HepG2 (cell line): ENCODE results near the gene PDZD2. TPM values are rescaled to one million over a fixed set of nuclear protein-coding genes. Genes with fewer than 3 reads are reported as not detected.

ENCODE experiments used
- ATAC-seq: fragments of 200-7000 bp; cut with Tn5 transposase; 3 replicates; pipeline ENCODE4 v1.9.1; 2020; ENCODE audit warnings: mild to moderate bottlenecking, moderate library complexity
- BruUV-seq: library from RNA; stranded (reverse); fragments of 400-500 nt; replicated peaks from 2 replicates; lab custom pipeline; 2021; lab: Mats Ljungman, UMichigan
- CTCF ChIA-PET: fragments of 300-600 bp; formaldehyde crosslinking; extraction: SDS; loops from one replicate; lab custom pipeline; 2021; ENCODE audit warnings: low total read pairs, inconsistent platforms, low intra/inter-chr PET ratio; lab: Yijun Ruan, JAX
- POLR2A ChIA-PET: fragments of 350-600 bp; sonication (Branson Sonifier 250); formaldehyde crosslinking; loops from one replicate; lab custom pipeline; 2020; ENCODE audit warnings: antibody characterized with exemption, inconsistent platforms; lab: Yijun Ruan, JAX
- DNase-seq: peaks from one replicate; pipeline ENCODE4 v3.0.0-alpha.2; 2015; ENCODE audit warnings: low spot score
- FAIRE-seq: peaks from 3 replicates; lab custom pipeline; 2011; peaks lifted over from hg19 to GRCh38; lab: Jason Lieb, UNC
- H2AFZ ChIP-seq: one replicate; pipeline ENCODE4 v1.6.1; 2011; ENCODE audit warnings: low read length, inconsistent platforms
- H3K27ac ChIP-seq: fragments of 300-600 bp; 3 replicates; pipeline ENCODE4 v1.8.0; 2011; ENCODE audit warnings: mixed run types, mild to moderate bottlenecking, mixed read lengths, low read length, inconsistent platforms; ENCODE audit not compliant: insufficient read depth; ENCODE audit errors: extremely low read length
- H3K27me3 ChIP-seq, 2 experiments: fragments of 200-600 bp in 1 of 2; 2 replicates in 1 of 2; 3 replicates in 1 of 2; pipeline versions ENCODE4 v1.6.0 to v1.8.0; 2011; ENCODE audit warnings: low read length in 2 of 2, mild to moderate bottlenecking in 2 of 2, moderate library complexity in 2 of 2, inconsistent platforms in 1 of 2; ENCODE audit not compliant: insufficient read depth in 2 of 2, control insufficient read depth in 1 of 2
- H3K36me3 ChIP-seq, 2 experiments: fragments of 200-600 bp in 1 of 2; replicated peaks in 1 of 2; 2 replicates in 1 of 2; 3 replicates in 1 of 2; pipeline versions ENCODE4 v1.5.1 to v1.8.0; 2011; ENCODE audit warnings: low read length in 2 of 2, inconsistent platforms in 1 of 2; ENCODE audit not compliant: insufficient read depth in 2 of 2, control insufficient read depth in 1 of 2
- H3K4me1 ChIP-seq: 2 replicates; pipeline ENCODE4 v1.5.1; 2012; ENCODE audit warnings: low read length, inconsistent platforms; ENCODE audit not compliant: insufficient read depth
- H3K4me2 ChIP-seq: 2 replicates; pipeline ENCODE4 v1.6.0; 2011; ENCODE audit warnings: low read depth, low read length, inconsistent platforms
- H3K4me3 ChIP-seq, 3 experiments: fragments of 200-600 bp in 1 of 3; sonication (generic), shearing (Covaris generic) in 1 of 3; replicated peaks in 1 of 3; 2 replicates each; pipeline ENCODE4 v1.5.1; 2011 to 2016; ENCODE audit warnings: low read length in 3 of 3, inconsistent platforms in 2 of 3, low read depth in 2 of 3, mild to moderate bottlenecking in 2 of 3, control low read depth in 1 of 3, mixed read lengths in 1 of 3; ENCODE audit not compliant: insufficient read depth in 1 of 3
- H3K79me2 ChIP-seq: one replicate; pipeline ENCODE4 v1.6.1; 2011; ENCODE audit warnings: low read length, inconsistent platforms; ENCODE audit not compliant: insufficient read depth
- H3K9ac ChIP-seq: 2 replicates; pipeline ENCODE4 v1.6.0; 2011; ENCODE audit warnings: mild to moderate bottlenecking, low read depth, low read length, inconsistent platforms; ENCODE audit not compliant: insufficient read depth
- H3K9me3 ChIP-seq: 2 replicates; pipeline ENCODE4 v1.5.1; 2012; ENCODE audit warnings: mild to moderate bottlenecking, low read length
- H4K20me1 ChIP-seq: 2 replicates; pipeline ENCODE4 v1.6.0; 2011; ENCODE audit warnings: inconsistent platforms, mild to moderate bottlenecking, low read length, moderate library complexity; ENCODE audit not compliant: insufficient read depth
- CREM ChIP-seq, 2 experiments: sonication (generic) in 1 of 2; formaldehyde crosslinking in 1 of 2; IDR thresholded peaks; 2 replicates each; pipeline versions ENCODE4 v1.4.0 to v1.6.1; 2016 to 2020; ENCODE audit warnings: antibody characterized with exemption in 1 of 2, mild to moderate bottlenecking in 1 of 2, missing genetic modification reagents in 1 of 2
- ELF1 ChIP-seq: sonication (generic); formaldehyde crosslinking; IDR thresholded peaks from 2 replicates; pipeline ENCODE4 v1.4.0; 2020; ENCODE audit warnings: missing genetic modification reagents
- ETV5 ChIP-seq: IDR thresholded peaks from 2 replicates; pipeline ENCODE4 v1.6.1; 2018; ENCODE audit warnings: missing biosample characterization, missing genetic modification reagents, inconsistent platforms, borderline replicate concordance
- FOXM1 ChIP-seq: sonication (generic); formaldehyde crosslinking; IDR thresholded peaks from 2 replicates; pipeline ENCODE4 v1.5.0; 2020; ENCODE audit warnings: missing genetic modification reagents
- HCFC1 ChIP-seq: fragments of 150-350 bp; IDR thresholded peaks from 2 replicates; pipeline ENCODE4 v1.6.1; 2014; ENCODE audit warnings: low read depth, low read length
- ISX ChIP-seq: sonication (generic); formaldehyde crosslinking; conservative IDR thresholded peaks from 2 replicates; pipeline ENCODE4 v1.5.0; 2020; ENCODE audit warnings: missing genetic modification reagents
- REPIN1 ChIP-seq: sonication (generic); formaldehyde crosslinking; IDR thresholded peaks from 2 replicates; pipeline ENCODE4 v1.8.0; 2022; ENCODE audit warnings: missing genetic modification reagents, low read depth, mild to moderate bottlenecking, borderline replicate concordance
- SMC3 ChIP-seq: IDR thresholded peaks from 2 replicates; pipeline ENCODE4 v1.6.1; 2011; ENCODE audit warnings: low read length, improper control_type of control experiment
- SPEN ChIP-seq: sonication (generic); formaldehyde crosslinking; IDR thresholded peaks from 2 replicates; pipeline ENCODE4 v1.5.1; 2020; ENCODE audit warnings: low read depth, mild to moderate bottlenecking, missing genetic modification reagents
- SRSF4 ChIP-seq: fragments of 200-400 bp; formaldehyde crosslinking; IDR thresholded peaks from one replicate; pipeline ENCODE4 v1.6.1; 2018; ENCODE audit warnings: mild to moderate bottlenecking, low read depth, low read length, moderate library complexity; ENCODE audit not compliant: poor library complexity, severe bottlenecking
- ZNF292 ChIP-seq: sonication (generic); formaldehyde crosslinking; IDR thresholded peaks from 2 replicates; pipeline ENCODE4 v1.8.1; 2022; ENCODE audit warnings: mild to moderate bottlenecking, low read depth, missing genetic modification reagents, borderline replicate concordance
- ZNF326 ChIP-seq: sonication (generic); formaldehyde crosslinking; IDR thresholded peaks from 2 replicates; pipeline ENCODE4 v1.4.0; 2020; ENCODE audit warnings: missing genetic modification reagents, borderline replicate concordance
- ZNF432 ChIP-seq: sonication (generic); formaldehyde crosslinking; IDR thresholded peaks from 2 replicates; pipeline ENCODE4 v1.5.0; 2020; ENCODE audit warnings: missing genetic modification reagents, mild to moderate bottlenecking, borderline replicate concordance
- ZNF460 ChIP-seq: sonication (generic); formaldehyde crosslinking; IDR thresholded peaks from 2 replicates; pipeline ENCODE4 v1.5.1; 2020; ENCODE audit warnings: missing genetic modification reagents, mild to moderate bottlenecking, borderline replicate concordance
- ZNF598 ChIP-seq: sonication (generic); formaldehyde crosslinking; IDR thresholded peaks from 2 replicates; pipeline ENCODE4 v1.5.1; 2020; ENCODE audit warnings: mild to moderate bottlenecking, missing genetic modification reagents, borderline replicate concordance
- ZNF747 ChIP-seq: sonication (generic); formaldehyde crosslinking; IDR thresholded peaks from 2 replicates; pipeline ENCODE4 v1.8.1; 2023; ENCODE audit warnings: missing genetic modification reagents, mild to moderate bottlenecking, borderline replicate concordance
- WGBS: methylation state at CpG from one replicate; pipeline ENCODE4 v1.1.6; 2017; ENCODE audit warnings: low lambda C conversion rate; 5-methylcytosine and 5-hydroxymethylcytosine counted together
- in situ Hi-C: cut with HindIII; loops from 2 replicates; pipeline ENCODE4 v1.10.0; 2017; ENCODE audit warnings: low pct_unique_long_range_greater_than_20kb; ENCODE audit not compliant: extremely low pct_ligation_motif_present
- intact Hi-C: fragments of 100-400 bp; cut with micrococcal nuclease; formaldehyde crosslinking; loops from one replicate; pipeline ENCODE4 v1.10.0; 2022; ENCODE audit not compliant: unreplicated experiment
- polyA plus RNA-seq, 8 experiments: library from polyadenylated mRNA; depleted of rRNA in 3 of 8; stranded (reverse) in 7 of 8; unstranded in 1 of 8; fragments of >200 nt; fragmentation: Illumina TruSeq in 4 of 8; extraction: Trizol in 4 of 8; gene quantifications; 2 replicates each; pipeline versions ENCODE4 v1.2.1 to v1.2.3, GENCODE V29; 2011 to 2016; ENCODE audit warnings: low read depth in 4 of 8, missing spikeins in 1 of 8, mixed read lengths in 1 of 8; ENCODE audit not compliant: insufficient read depth in 1 of 8
- total RNA-seq, 5 experiments: library from RNA; depleted of rRNA; stranded (reverse); fragments of >200 nt; fragmentation: Illumina TruSeq; extraction: Trizol; gene quantifications; 2 replicates each; pipeline ENCODE4 v1.2.3, GENCODE V29; 2016; ENCODE audit warnings: low read depth in 1 of 5
- TF ChIP-seq, protein P1 (sequence below): IDR thresholded peaks from 2 replicates; pipeline ENCODE4 v1.6.1; 2016; ENCODE audit warnings: mild to moderate bottlenecking
- TF ChIP-seq, protein P2 (sequence below): sonication (generic); formaldehyde crosslinking; IDR thresholded peaks from 2 replicates; pipeline ENCODE4 v1.4.0; 2020; ENCODE audit warnings: missing genetic modification reagents

Gene PDZD2
- total and polyA plus RNA-seq, 2 of the 13 experiments (the other 11 are each of a cell fraction or from before 2014, with no cell fraction given) = 0.04 TPM; not detected in 1

DNA sequence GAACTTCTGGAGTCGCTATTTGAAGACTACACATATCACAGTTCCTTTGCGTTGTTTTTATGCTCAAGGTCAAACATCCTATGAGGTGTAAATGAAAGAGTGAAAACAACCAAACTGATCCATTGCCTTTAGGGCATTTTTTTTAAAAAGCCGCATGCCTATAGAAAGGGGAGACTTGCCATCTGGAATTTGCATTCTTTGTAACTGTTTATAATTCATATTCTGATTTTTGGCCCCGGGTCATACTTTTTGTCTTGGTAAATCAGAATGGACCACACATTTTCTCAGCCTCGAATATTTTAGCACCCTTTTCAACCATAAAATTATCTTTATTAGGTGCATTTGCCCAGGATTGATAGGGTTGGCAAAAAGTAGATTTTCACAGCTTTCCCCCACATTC lies 347.2 kb downstream of the PDZD2 start:
- in situ Hi-C loops = no loop called here
- FAIRE-seq = no peak

DNA sequence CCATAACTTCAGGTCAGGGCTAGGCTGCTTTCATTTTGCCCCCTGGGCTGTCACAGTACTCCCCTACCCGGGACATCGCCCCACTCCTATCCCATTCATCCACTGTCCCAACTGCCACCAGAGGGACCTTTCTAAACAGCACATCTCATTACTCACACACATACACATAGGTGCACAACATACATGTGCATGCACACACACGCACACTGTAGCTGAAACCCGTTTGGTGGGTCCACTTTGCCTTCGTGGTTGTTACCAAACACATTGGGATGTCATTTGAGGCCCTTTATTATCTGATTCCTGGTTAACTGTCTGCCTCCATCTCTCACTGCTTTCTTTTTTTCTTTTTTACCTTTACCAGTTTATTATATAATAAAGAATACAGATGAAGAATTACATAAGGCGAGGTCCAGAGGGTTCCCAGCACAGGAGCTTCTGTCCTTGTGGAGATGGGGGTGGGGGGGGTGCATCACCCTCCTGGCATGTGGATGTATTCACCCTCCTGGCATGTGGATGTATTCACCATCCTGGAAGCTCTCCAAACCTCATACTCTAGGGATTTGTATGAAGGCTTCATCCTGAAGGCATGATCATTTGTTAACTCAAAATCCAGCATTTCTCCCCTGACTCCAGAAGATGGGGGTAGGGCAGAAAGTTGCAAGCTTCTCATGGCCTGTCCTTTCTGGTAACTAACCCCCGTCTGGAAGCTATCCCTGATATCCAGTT lies 349.2 kb downstream of the PDZD2 start:
- H3K4me2 ChIP-seq = no peak overlapping the region
- in situ Hi-C loops (no loop called here), intact Hi-C loops (no loop called here)
- WGBS = 3% methylated on average over 7 of the region's 7 CpGs
- no peak overlapping the region for H3K27ac ChIP-seq
- H3K27me3 ChIP-seq = peaks cover 0 to 22% of the 10 kb centered on the region in 2 experiments; a peak in 4 of 5 replicates
- DNase-seq (no peak), ATAC-seq (0 out of 3 replicates have a peak, but pooled peaks have one; percentile 34), FAIRE-seq (no peak)
- no peak overlapping the region for H3K9ac ChIP-seq
- BruUV-seq = no TSS peak
- no peaks in the 10 kb centered on the region for H3K36me3 ChIP-seq
- H2AFZ ChIP-seq = no peak overlapping the region
- H4K20me1 ChIP-seq = no peaks in the 10 kb centered on the region
- no peaks in the 10 kb centered on the region for H3K9me3 ChIP-seq
- POLR2A ChIA-PET = no interaction called here
- H3K79me2 ChIP-seq = no peaks in the 10 kb centered on the region
- no peaks in the 10 kb centered on the region for H3K4me1 ChIP-seq
- CTCF ChIA-PET = no interaction called here
- H3K4me3 ChIP-seq = no peak overlapping the region
- TF ChIP-seq, protein P1, sequence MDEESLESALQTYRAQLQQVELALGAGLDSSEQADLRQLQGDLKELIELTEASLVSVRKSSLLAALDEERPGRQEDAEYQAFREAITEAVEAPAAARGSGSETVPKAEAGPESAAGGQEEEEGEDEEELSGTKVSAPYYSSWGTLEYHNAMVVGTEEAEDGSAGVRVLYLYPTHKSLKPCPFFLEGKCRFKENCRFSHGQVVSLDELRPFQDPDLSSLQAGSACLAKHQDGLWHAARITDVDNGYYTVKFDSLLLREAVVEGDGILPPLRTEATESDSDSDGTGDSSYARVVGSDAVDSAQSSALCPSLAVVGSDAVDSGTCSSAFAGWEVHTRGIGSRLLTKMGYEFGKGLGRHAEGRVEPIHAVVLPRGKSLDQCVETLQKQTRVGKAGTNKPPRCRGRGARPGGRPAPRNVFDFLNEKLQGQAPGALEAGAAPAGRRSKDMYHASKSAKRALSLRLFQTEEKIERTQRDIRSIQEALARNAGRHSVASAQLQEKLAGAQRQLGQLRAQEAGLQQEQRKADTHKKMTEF (CRISPR knock-in tag) = no peak
- TF ChIP-seq ZNF460 (CRISPR knock-in tag) (no peak), ZNF326 (CRISPR knock-in tag) (no peak), HCFC1 (no peak), REPIN1 (no peak), SPEN (CRISPR knock-in tag) (no peak), ELF1 (CRISPR knock-in tag) (no peak), ZNF432 (CRISPR knock-in tag) (no peak), ZNF292 (CRISPR knock-in tag) (no peak)
- TF ChIP-seq, protein P2, sequence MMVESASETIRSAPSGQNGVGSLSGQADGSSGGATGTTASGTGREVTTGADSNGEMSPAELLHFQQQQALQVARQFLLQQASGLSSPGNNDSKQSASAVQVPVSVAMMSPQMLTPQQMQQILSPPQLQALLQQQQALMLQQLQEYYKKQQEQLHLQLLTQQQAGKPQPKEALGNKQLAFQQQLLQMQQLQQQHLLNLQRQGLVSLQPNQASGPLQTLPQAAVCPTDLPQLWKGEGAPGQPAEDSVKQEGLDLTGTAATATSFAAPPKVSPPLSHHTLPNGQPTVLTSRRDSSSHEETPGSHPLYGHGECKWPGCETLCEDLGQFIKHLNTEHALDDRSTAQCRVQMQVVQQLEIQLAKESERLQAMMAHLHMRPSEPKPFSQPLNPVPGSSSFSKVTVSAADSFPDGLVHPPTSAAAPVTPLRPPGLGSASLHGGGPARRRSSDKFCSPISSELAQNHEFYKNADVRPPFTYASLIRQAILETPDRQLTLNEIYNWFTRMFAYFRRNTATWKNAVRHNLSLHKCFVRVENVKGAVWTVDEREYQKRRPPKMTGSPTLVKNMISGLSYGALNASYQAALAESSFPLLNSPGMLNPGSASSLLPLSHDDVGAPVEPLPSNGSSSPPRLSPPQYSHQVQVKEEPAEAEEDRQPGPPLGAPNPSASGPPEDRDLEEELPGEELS = no peak

More for the DNA sequence above, 347.2 kb downstream of the PDZD2 start:
- CTCF ChIA-PET = no interaction called here
- Histone ChIP-seq H3K27me3 (peaks cover 0 to 24% of the 10 kb centered on the region in 2 experiments; a peak in 4 of 5 replicates), H3K4me1 (no peaks in the 10 kb centered on the region), H3K9me3 (no peaks in the 10 kb centered on the region), H3K79me2 (no peaks in the 10 kb centered on the region), H3K4me3 (no peak overlapping the region), H3K27ac (no peak overlapping the region), H2AFZ (no peak overlapping the region), H4K20me1 (no peaks in the 10 kb centered on the region), H3K4me2 (no peak overlapping the region), H3K9ac (no peak overlapping the region), H3K36me3 (no peaks in the 10 kb centered on the region)
- BruUV-seq = no TSS peak
- intact Hi-C loops = no loop called here
- DNase-seq = no peak
- TF ChIP-seq FOXM1 (CRISPR knock-in tag) (no peak), ISX (no peak), ETV5 (CRISPR knock-in tag) (no peak), ZNF747 (CRISPR knock-in tag) (no peak), ELF1 (CRISPR knock-in tag) (no peak), CREM (IDR thresholded peaks at IDR 0.05) (no peak), CREM (CRISPR knock-in tag; IDR thresholded peaks at IDR 0.05) (no peak), SMC3 (no peak), ZNF598 (CRISPR knock-in tag) (no peak), SRSF4 (no peak)
- ATAC-seq = no peak
- WGBS = 21% methylated on average over 5 of the region's 5 CpGs
- POLR2A ChIA-PET = no interaction called here
